ENCODE results near the gene PARD3B. TPM values are rescaled to one million over a fixed set of nuclear protein-coding genes. Genes with fewer than 3 reads are reported as not detected.

Gene PARD3B
- total RNA-seq, 1 experiment from 2014 or later = 3.6 TPM

DNA sequence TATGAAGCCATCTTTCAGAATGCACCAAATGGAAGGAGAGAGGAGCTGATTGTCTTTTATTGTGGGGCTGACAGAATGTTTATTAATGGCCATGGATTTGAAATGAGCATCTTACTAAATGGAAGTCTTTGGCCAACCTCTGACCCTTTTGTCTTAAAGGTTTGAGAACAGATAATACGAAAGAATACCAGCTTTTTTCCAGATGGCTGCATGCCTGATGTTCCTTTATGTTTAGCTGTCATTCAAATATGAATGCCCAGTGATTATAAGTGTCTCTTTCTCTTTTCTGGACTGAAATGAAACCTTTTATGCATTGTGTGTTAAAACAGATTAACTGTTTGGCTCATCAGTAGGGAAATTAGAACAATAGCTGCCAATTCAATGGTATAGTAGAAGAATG is 46.0 kb downstream of the PARD3B start:
- Histone ChIP-seq H3K4me3 (ENCODE audit: low read depth in 2 of 2, low read length in 2 of 2) (no peak overlapping the region), H3K4me1 (ENCODE audit: control insufficient read depth, insufficient read depth, low read length) (no peaks in the 10 kb centered on the region), H3K36me3 (ENCODE audit: control insufficient read depth, insufficient read depth, low read length) (no peaks in the 10 kb centered on the region), H3K27ac (ENCODE audit: low read length) (no peak overlapping the region), H3K27me3 (ENCODE audit: control insufficient read depth, insufficient read depth, low read length) (no peaks in the 10 kb centered on the region), H3K9me3 (ENCODE audit: control insufficient read depth, insufficient read depth, low read depth, low read length) (no peaks in the 10 kb centered on the region)
- ATAC-seq = no peak
- POLR2A ChIA-PET = no interaction called here
- in situ Hi-C loops (cut with HindIII; ENCODE audit: low pct_unique_long_range_greater_than_20kb, low sequenced_read_pairs) = no loop called here
- DNase-seq (ENCODE audit: low read depth, low spot score) = no peak
- no TSS peak for BruUV-seq (replicated peaks)
- CTCF ChIA-PET = no interaction called here
- no peak for TF ChIP-seq POLR2AphosphoS5 (IDR thresholded peaks at IDR 0.05; ENCODE audit: low read depth, low read length)
- TF ChIP-seq, protein P1, sequence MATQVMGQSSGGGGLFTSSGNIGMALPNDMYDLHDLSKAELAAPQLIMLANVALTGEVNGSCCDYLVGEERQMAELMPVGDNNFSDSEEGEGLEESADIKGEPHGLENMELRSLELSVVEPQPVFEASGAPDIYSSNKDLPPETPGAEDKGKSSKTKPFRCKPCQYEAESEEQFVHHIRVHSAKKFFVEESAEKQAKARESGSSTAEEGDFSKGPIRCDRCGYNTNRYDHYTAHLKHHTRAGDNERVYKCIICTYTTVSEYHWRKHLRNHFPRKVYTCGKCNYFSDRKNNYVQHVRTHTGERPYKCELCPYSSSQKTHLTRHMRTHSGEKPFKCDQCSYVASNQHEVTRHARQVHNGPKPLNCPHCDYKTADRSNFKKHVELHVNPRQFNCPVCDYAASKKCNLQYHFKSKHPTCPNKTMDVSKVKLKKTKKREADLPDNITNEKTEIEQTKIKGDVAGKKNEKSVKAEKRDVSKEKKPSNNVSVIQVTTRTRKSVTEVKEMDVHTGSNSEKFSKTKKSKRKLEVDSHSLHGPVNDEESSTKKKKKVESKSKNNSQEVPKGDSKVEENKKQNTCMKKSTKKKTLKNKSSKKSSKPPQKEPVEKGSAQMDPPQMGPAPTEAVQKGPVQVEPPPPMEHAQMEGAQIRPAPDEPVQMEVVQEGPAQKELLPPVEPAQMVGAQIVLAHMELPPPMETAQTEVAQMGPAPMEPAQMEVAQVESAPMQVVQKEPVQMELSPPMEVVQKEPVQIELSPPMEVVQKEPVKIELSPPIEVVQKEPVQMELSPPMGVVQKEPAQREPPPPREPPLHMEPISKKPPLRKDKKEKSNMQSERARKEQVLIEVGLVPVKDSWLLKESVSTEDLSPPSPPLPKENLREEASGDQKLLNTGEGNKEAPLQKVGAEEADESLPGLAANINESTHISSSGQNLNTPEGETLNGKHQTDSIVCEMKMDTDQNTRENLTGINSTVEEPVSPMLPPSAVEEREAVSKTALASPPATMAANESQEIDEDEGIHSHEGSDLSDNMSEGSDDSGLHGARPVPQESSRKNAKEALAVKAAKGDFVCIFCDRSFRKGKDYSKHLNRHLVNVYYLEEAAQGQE (IDR thresholded peaks at IDR 0.05; ENCODE audit: insufficient read depth in 1 of 2, low read depth in 2 of 2, low read length in 1 of 2) = no peak
- TF ChIP-seq, protein P2, sequence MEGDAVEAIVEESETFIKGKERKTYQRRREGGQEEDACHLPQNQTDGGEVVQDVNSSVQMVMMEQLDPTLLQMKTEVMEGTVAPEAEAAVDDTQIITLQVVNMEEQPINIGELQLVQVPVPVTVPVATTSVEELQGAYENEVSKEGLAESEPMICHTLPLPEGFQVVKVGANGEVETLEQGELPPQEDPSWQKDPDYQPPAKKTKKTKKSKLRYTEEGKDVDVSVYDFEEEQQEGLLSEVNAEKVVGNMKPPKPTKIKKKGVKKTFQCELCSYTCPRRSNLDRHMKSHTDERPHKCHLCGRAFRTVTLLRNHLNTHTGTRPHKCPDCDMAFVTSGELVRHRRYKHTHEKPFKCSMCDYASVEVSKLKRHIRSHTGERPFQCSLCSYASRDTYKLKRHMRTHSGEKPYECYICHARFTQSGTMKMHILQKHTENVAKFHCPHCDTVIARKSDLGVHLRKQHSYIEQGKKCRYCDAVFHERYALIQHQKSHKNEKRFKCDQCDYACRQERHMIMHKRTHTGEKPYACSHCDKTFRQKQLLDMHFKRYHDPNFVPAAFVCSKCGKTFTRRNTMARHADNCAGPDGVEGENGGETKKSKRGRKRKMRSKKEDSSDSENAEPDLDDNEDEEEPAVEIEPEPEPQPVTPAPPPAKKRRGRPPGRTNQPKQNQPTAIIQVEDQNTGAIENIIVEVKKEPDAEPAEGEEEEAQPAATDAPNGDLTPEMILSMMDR (IDR thresholded peaks at IDR 0.05) = no peak
- intact Hi-C loops (cut with micrococcal nuclease; ENCODE audit: unreplicated experiment) = no loop called here

DNA sequence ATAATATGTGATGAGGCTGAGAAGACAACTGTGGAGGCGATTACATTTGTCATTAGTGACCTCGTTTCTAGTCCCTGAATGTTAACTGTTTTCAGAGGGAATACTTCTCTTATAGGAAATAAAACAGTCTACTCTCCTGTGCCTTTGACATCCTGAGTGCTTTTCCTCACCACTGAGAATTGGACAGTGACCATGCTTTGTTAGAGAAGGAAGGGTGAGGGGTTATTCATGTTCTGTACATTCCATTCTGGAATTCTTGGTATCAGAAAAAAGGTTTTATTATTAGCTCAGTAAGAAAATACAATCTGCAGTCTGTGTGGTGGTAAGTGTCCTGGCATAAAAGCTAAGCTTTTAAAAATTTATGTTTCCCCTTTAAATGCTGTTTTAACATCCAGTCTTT is 58.8 kb downstream of the PARD3B start:
- no peaks in the 10 kb centered on the region for H3K27me3 ChIP-seq (ENCODE audit: control insufficient read depth, insufficient read depth, low read length)
- ATAC-seq = no peak
- in situ Hi-C loops (cut with HindIII; ENCODE audit: low pct_unique_long_range_greater_than_20kb, low sequenced_read_pairs) (no loop called here), intact Hi-C loops (cut with micrococcal nuclease; ENCODE audit: unreplicated experiment) (no loop called here)
- no peak for DNase-seq (ENCODE audit: low read depth, low spot score)
- no peaks in the 10 kb centered on the region for H3K9me3 ChIP-seq (ENCODE audit: control insufficient read depth, insufficient read depth, low read depth, low read length)
- no peaks in the 10 kb centered on the region for H3K36me3 ChIP-seq (ENCODE audit: control insufficient read depth, insufficient read depth, low read length)
- no peak overlapping the region for H3K4me3 ChIP-seq (ENCODE audit: low read depth in 2 of 2, low read length in 2 of 2)
- no peaks in the 10 kb centered on the region for H3K4me1 ChIP-seq (ENCODE audit: control insufficient read depth, insufficient read depth, low read length)
- no TSS peak for BruUV-seq (replicated peaks)
- ChIA-PET POLR2A (no interaction called here), CTCF (no interaction called here)
- no peak overlapping the region for H3K27ac ChIP-seq (ENCODE audit: low read length)
- TF ChIP-seq, protein P1 (IDR thresholded peaks at IDR 0.05; ENCODE audit: insufficient read depth in 1 of 2, low read depth in 2 of 2, low read length in 1 of 2) = no peak
- TF ChIP-seq POLR2AphosphoS5 (IDR thresholded peaks at IDR 0.05; ENCODE audit: low read depth, low read length) (no peak), TCF7L2 (IDR thresholded peaks at IDR 0.05; ENCODE audit: low read depth, low read length) (no peak), SIN3A (IDR thresholded peaks at IDR 0.05; ENCODE audit: borderline replicate concordance, insufficient read depth, low read depth, low read length) (no peak)
- TF ChIP-seq, protein P2 (IDR thresholded peaks at IDR 0.05) = no peak

All from Panc1 (cell line).